ENCODE measurements around the gene KSR2. TPM values are rescaled to one million over a fixed set of nuclear protein-coding genes. Genes with fewer than 3 reads are reported as not detected.

KSR2 gene
- total RNA-seq, 4 donors from 2014 or later = 0.02 to 0.10 TPM; not detected in 2

DNA sequence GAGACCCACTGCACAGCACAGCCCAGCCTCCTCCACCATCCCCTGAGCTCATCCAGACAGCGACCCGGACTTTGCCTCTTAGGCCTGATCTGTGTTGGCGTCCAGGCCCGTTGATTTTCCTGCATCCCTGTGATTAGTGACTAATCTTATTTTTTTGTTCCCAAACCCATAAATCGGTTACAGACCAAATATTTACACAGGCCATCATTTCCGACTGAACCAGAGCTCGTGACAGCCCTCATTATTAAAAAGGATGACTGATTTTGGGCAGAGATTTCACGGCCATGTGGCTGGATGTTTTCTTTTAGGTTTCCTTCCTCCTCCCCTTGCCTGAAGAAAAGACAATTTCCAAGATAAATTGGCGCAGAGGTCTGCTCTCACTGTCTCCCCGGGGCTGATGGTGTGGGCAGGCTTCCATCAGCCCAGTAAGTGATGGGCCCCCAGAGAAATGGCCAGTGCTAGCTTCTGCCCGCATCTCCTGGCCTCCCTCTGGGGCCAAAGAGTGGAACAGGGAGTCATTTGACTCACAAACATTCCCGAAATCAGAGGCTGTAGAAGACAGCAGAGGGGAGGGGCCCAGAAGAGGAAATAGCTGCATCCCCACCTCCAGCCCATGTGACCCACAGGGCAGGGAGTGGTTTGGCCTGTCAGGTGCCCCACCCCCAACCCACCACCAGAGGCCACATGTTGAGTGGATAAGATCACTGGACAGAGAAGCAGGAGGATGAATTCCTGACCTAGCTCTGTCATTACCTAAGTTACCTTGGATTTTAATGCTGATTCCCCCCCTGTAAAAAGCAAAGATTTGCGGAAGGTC, 283.5 kb downstream of the KSR2 start:
- Histone ChIP-seq H3K4me3 (no peak overlapping the region), H3K4me1 (no peaks in the 10 kb centered on the region), H3K36me3 (no peaks in the 10 kb centered on the region), H3K9me3 (no peaks in the 10 kb centered on the region), H3K27me3 (no peaks in the 10 kb centered on the region), H3K27ac (no peak overlapping the region)
- in situ Hi-C loops (cut with MboI; ENCODE audit: low sequenced_read_pairs in 4 of 4) (no loop called here), intact Hi-C loops (cut with DNase I; ENCODE audit: low total_unique reads) (no loop called here)
- peak; percentile 13 to 49 for DNase-seq
- peak; percentile 60 to 70 for ATAC-seq
- TF ChIP-seq POLR2A (IDR thresholded peaks at IDR 0.05) (no peak), CTCF (IDR thresholded peaks at IDR 0.05 in 4 of 5, conservative IDR thresholded peaks at IDR 0.05 in 1 of 5) (no peak)

DNA sequence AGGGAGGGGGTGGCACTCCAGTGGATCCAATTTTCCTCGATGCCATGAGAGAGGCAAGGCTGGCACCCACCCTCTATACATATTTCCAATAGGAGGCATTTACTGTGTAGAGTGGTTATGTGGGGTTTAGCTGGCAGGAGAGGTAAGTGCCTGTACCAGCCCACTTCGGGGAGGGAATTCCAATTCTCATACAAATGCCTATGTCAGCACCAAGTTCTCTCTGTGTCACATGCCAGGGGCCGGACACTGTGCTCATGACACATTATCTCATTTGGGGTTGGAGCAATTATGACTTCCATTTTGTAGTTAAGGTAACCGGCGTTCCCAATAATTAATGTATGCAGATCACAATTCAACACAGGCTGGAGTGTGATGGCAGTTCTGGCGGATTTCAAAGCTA, 284.3 kb downstream of the KSR2 start:
- H3K9me3 ChIP-seq = no peaks in the 10 kb centered on the region
- DNase-seq = no peak
- H3K4me3 ChIP-seq = no peak overlapping the region
- no peaks in the 10 kb centered on the region for H3K4me1 ChIP-seq
- no peaks in the 10 kb centered on the region for H3K27me3 ChIP-seq
- no peak overlapping the region for H3K27ac ChIP-seq
- no peak for ATAC-seq
- in situ Hi-C loops (cut with MboI; ENCODE audit: low sequenced_read_pairs in 4 of 4) = no loop called here
- H3K36me3 ChIP-seq = no peaks in the 10 kb centered on the region
- intact Hi-C loops (cut with DNase I; ENCODE audit: low total_unique reads) = no loop called here
- TF ChIP-seq CTCF (IDR thresholded peaks at IDR 0.05 in 4 of 5, conservative IDR thresholded peaks at IDR 0.05 in 1 of 5) (no peak), POLR2A (IDR thresholded peaks at IDR 0.05) (no peak)

DNA sequence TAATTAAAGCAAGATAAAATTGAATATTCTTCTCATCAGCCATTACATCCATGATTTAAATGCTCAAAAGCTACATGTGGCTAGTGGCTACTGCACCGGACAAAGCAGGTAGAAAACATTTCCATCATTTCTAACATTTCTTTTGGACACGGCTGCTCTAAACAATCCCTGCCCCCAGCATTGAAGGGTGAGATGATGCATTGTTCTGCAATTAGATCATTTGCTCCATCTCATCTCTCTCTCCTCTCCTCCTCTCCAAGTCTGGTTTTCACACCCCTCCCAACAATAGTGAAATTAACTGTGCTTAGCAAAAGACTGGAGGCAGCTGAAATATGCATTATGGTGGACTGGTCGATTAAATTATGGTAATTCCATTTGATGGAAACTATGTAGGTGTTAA, 288.5 kb downstream of the KSR2 start:
- no peak for TF ChIP-seq POLR2A (IDR thresholded peaks at IDR 0.05)
- no peak for TF ChIP-seq CTCF (IDR thresholded peaks at IDR 0.05 in 4 of 5, conservative IDR thresholded peaks at IDR 0.05 in 1 of 5)
- in situ Hi-C loops (cut with MboI; ENCODE audit: low sequenced_read_pairs in 4 of 4) (no loop called here), intact Hi-C loops (cut with DNase I; ENCODE audit: low total_unique reads) (no loop called here)
- Histone ChIP-seq H3K27me3 (no peaks in the 10 kb centered on the region), H3K27ac (no peak overlapping the region), H3K4me1 (no peaks in the 10 kb centered on the region), H3K9me3 (no peaks in the 10 kb centered on the region), H3K4me3 (no peak overlapping the region), H3K36me3 (no peaks in the 10 kb centered on the region)
- DNase-seq (no peak), ATAC-seq (no peak)

DNA sequence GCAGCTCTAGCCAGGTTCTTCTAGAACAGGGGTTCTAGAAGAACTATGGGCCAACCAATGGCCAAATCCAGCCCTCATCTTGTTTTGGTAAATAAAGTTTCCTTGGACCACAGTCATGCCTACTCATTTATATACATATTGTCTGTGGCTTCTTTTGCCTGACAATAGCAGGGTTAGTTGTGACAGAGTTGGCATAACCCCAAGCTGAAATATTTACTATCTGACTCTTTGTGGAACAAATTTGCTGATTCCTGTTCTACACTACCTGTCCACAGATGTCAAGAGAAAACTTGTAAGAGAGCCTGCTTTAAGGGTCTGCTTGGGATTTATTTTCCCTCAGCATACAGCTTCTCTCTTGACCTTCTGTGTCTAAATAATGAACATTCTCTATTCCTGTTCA, 289.0 kb downstream of the KSR2 start:
- Histone ChIP-seq H3K27me3 (no peaks in the 10 kb centered on the region), H3K9me3 (no peaks in the 10 kb centered on the region), H3K27ac (no peak overlapping the region), H3K4me1 (no peaks in the 10 kb centered on the region), H3K36me3 (no peaks in the 10 kb centered on the region), H3K4me3 (no peak overlapping the region)
- intact Hi-C loops (cut with DNase I; ENCODE audit: low total_unique reads) (loop anchor here (10.0 kb wide), 1 partner anchor 315 kb away; the partner anchor contains the start of gene NOS1), in situ Hi-C loops (cut with MboI; ENCODE audit: low sequenced_read_pairs in 4 of 4) (loop anchor here in 1 of 4 donors (10.0 kb wide), 1 partner anchor 465 kb away; no protein-coding TSS in a partner anchor)
- TF ChIP-seq POLR2A (IDR thresholded peaks at IDR 0.05) (no peak), CTCF (IDR thresholded peaks at IDR 0.05 in 4 of 5, conservative IDR thresholded peaks at IDR 0.05 in 1 of 5) (no peak)
- no peak for DNase-seq
- ATAC-seq = no peak

Data from gastrocnemius medialis (tissue), 4 donors.